HCT116 (cell line): ENCODE data around the gene FTCD. TPM values are rescaled to one million over a fixed set of nuclear protein-coding genes. Genes with fewer than 3 reads are reported as not detected.

Source experiments
- ATAC-seq: fragments of 200-7000 bp; cut with Tn5 transposase; 2 replicates; pipeline ENCODE4 v1.9.1; 2020; ENCODE audit warnings: mild to moderate bottlenecking, moderate library complexity
- BruUV-seq: library from RNA; stranded (reverse); fragments of 400-500 nt; replicated peaks from 2 replicates; lab custom pipeline; 2021; lab: Mats Ljungman, UMichigan
- CTCF ChIA-PET: fragments of 300-600 bp; sonication (Branson Sonifier 250); formaldehyde crosslinking; loops from one replicate; lab custom pipeline; 2021; ENCODE audit warnings: antibody characterized with exemption; lab: Charles Lee
- POLR2A ChIA-PET: fragments of 300-600, 350-600 bp; sonication (Branson Sonifier 250); formaldehyde crosslinking; loops from one replicate; lab custom pipeline; 2021; ENCODE audit warnings: antibody characterized with exemption; lab: Charles Lee
- RAD21 ChIA-PET, 2 experiments: fragments of 300-600 bp; sonication (Branson Sonifier 250); formaldehyde crosslinking; loops; one replicate each; lab custom pipeline; 2023; ENCODE audit warnings: low total read pairs in 2 of 2; ENCODE audit not compliant: uncharacterized antibody in 2 of 2, unreplicated experiment in 2 of 2, low non-redundant PET in 1 of 2; lab: Charles Lee
- DNase-seq: peaks from one replicate; pipeline ENCODE4 v3.0.0-alpha.2; 2010; ENCODE audit warnings: low read depth, low spot score
- H2AFZ ChIP-seq: fragments of 200-600 bp; shearing (Covaris generic), sonication (generic); 2 replicates; pipeline ENCODE4 v1.6.1; 2017; ENCODE audit warnings: low read depth, mixed run types, mixed read lengths, antibody characterized with exemption, low read length; ENCODE audit not compliant: poor library complexity, severe bottlenecking
- H3K27ac ChIP-seq: 2 replicates; pipeline ENCODE4 v1.5.1; 2012; ENCODE audit warnings: low read depth, low read length
- H3K27me3 ChIP-seq: fragments of 200-600 bp; sonication (generic); 2 replicates; pipeline ENCODE4 v1.6.1; 2016; ENCODE audit warnings: mixed run types, low read length, mixed read lengths; ENCODE audit not compliant: insufficient read depth
- H3K36me3 ChIP-seq, 2 experiments: fragments of 200-500 bp in 1 of 2; fragments of 200-600 bp in 1 of 2; sonication (Bioruptor generic) in 1 of 2; sonication (generic) in 1 of 2; 2 replicates each; pipeline versions ENCODE4 v1.5.1 to v1.6.1; 2014 to 2016; ENCODE audit warnings: low read length in 2 of 2, inconsistent platforms in 1 of 2, mixed read lengths in 1 of 2, mixed run types in 1 of 2; ENCODE audit not compliant: insufficient read depth in 2 of 2, control insufficient read depth in 1 of 2
- H3K4me1 ChIP-seq, 2 experiments: fragments of 200-600 bp in 1 of 2; sonication (generic) in 1 of 2; 2 replicates each; pipeline versions ENCODE4 v1.5.1 to v1.6.1; 2012 to 2017; ENCODE audit warnings: low read length in 2 of 2, inconsistent platforms in 1 of 2, mild to moderate bottlenecking in 1 of 2, mixed read lengths in 1 of 2, mixed run types in 1 of 2, moderate library complexity in 1 of 2; ENCODE audit not compliant: insufficient read depth in 2 of 2, control insufficient read depth in 1 of 2
- H3K4me2 ChIP-seq: fragments of 200-600 bp; sonication (generic); 2 replicates; pipeline ENCODE4 v1.6.1; 2017; ENCODE audit warnings: mixed run types, low read length, mixed read lengths
- H3K4me3 ChIP-seq, 2 experiments: fragments of 200-600 bp in 1 of 2; sonication (generic) in 1 of 2; replicated peaks in 1 of 2; 2 replicates each; pipeline ENCODE4 v1.5.1; 2011 to 2016; ENCODE audit warnings: low read length in 2 of 2, control low read depth in 1 of 2, low read depth in 1 of 2, mild to moderate bottlenecking in 1 of 2, mixed read lengths in 1 of 2, mixed run types in 1 of 2
- H3K79me2 ChIP-seq: fragments of 200-600 bp; sonication (generic); 2 replicates; pipeline ENCODE4 v1.6.1; 2017; ENCODE audit warnings: mild to moderate bottlenecking, mixed run types, low read length, moderate library complexity, mixed read lengths; ENCODE audit not compliant: insufficient read depth
- H3K9ac ChIP-seq: fragments of 200-600 bp; sonication (generic); 2 replicates; pipeline ENCODE4 v1.6.1; 2016; ENCODE audit warnings: low read length, mixed read lengths
- H3K9me2 ChIP-seq: fragments of 200-600 bp; sonication (generic), shearing (Covaris generic); 2 replicates; pipeline ENCODE4 v1.6.1; 2017; ENCODE audit warnings: mixed run types, mild to moderate bottlenecking, moderate library complexity; ENCODE audit not compliant: insufficient read depth
- H3K9me3 ChIP-seq, 2 experiments: fragments of 200-500 bp in 1 of 2; fragments of 200-600 bp in 1 of 2; sonication (Bioruptor generic) in 1 of 2; sonication (generic) in 1 of 2; 2 replicates each; pipeline ENCODE4 v1.6.1; 2014 to 2017; ENCODE audit warnings: low read length in 2 of 2, mixed read lengths in 2 of 2, inconsistent platforms in 1 of 2, low read depth in 1 of 2, mild to moderate bottlenecking in 1 of 2, mixed run types in 1 of 2, moderate library complexity in 1 of 2; ENCODE audit not compliant: control insufficient read depth in 1 of 2, insufficient read depth in 1 of 2
- H4K20me1 ChIP-seq: fragments of 200-600 bp; sonication (generic), shearing (Covaris generic); 2 replicates; pipeline ENCODE4 v1.6.1; 2017; ENCODE audit warnings: mixed run types, mild to moderate bottlenecking, moderate library complexity; ENCODE audit not compliant: insufficient read depth
- CBX3 ChIP-seq: IDR thresholded peaks from 2 replicates; pipeline ENCODE4 v1.6.1; 2012; ENCODE audit warnings: low read depth
- EGR1 ChIP-seq: IDR thresholded peaks from 2 replicates; pipeline ENCODE4 v1.6.1; 2012; ENCODE audit warnings: low read depth
- ELF1 ChIP-seq: IDR thresholded peaks from 2 replicates; pipeline ENCODE4 v1.6.1; 2012; ENCODE audit warnings: low read depth, borderline replicate concordance
- EZH2 ChIP-seq: fragments of 200-600 bp; sonication (generic); IDR thresholded peaks from 2 replicates; pipeline ENCODE4 v1.6.1; 2017; ENCODE audit warnings: antibody characterized with exemption, mixed run types
- SRF ChIP-seq: IDR thresholded peaks from 2 replicates; pipeline ENCODE4 v1.6.1; 2012; ENCODE audit warnings: low read depth
- YY1 ChIP-seq: IDR thresholded peaks from 2 replicates; pipeline ENCODE4 v1.6.1; 2011; ENCODE audit warnings: low read length, low read depth, moderate library complexity, mild to moderate bottlenecking; ENCODE audit not compliant: insufficient replicate concordance; ENCODE audit errors: extremely low read depth
- intact Hi-C: fragments of 100-400 bp; cut with micrococcal nuclease; formaldehyde crosslinking; loops from 2 replicates; pipeline ENCODE4 v1.10.0; 2022
- total RNA-seq: library from RNA; stranded (reverse); gene quantifications from one replicate; pipeline ENCODE4 v1.2.1, GENCODE V29; 2021; ENCODE audit not compliant: unreplicated experiment
- TF ChIP-seq, protein P1 (sequence below), 3 experiments: fragments of 200-600 bp in 1 of 3; sonication (generic) in 1 of 3; IDR thresholded peaks in 2 of 3; conservative IDR thresholded peaks in 1 of 3; 2 replicates each; pipeline ENCODE4 v1.5.1; 2012 to 2017; ENCODE audit warnings: low read depth in 2 of 3, low read length in 2 of 3, antibody characterized with exemption in 1 of 3, borderline replicate concordance in 1 of 3, control low read depth in 1 of 3, mild to moderate bottlenecking in 1 of 3, mixed read lengths in 1 of 3, mixed run types in 1 of 3, moderate library complexity in 1 of 3; ENCODE audit not compliant: insufficient read depth in 1 of 3
- TF ChIP-seq, protein P2 (sequence below): IDR thresholded peaks from 2 replicates; pipeline ENCODE4 v1.6.1; 2012; ENCODE audit warnings: low read depth
- TF ChIP-seq, protein P3 (sequence below): IDR thresholded peaks from 2 replicates; pipeline ENCODE4 v1.6.1; 2011; ENCODE audit warnings: mild to moderate bottlenecking, low read length, moderate library complexity; ENCODE audit not compliant: insufficient replicate concordance; ENCODE audit errors: extremely low read depth

The FTCD gene
- total RNA-seq, 1 experiment from 2014 or later: 2.5 TPM

DNA sequence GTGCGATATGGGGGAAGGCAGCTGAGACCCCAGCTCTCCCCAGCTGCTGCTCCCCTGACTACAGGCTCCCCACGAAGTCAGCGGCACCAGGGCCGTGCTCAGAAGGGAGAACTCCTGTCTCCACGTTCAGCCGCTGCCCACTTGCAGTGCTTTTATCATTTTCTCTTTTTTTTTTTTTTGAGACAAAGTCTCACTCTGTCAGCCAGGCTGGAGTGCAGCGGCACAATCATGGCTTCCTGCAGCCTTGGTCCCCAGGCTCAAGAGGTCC, 933 bp upstream of the FTCD start:
- no peak overlapping the region for H2AFZ ChIP-seq
- ChIA-PET CTCF (no interaction called here), RAD21 (no interaction called here), POLR2A (no interaction called here)
- H3K9me3 ChIP-seq: no peaks in the 10 kb centered on the region
- no peak overlapping the region for H3K9ac ChIP-seq
- DNase-seq (no peak), ATAC-seq (no peak)
- H3K4me1 ChIP-seq: peaks cover 7 to 8% of the 10 kb centered on the region in 2 experiments; a peak in 3 of 4 replicates
- no peaks in the 10 kb centered on the region for H3K36me3 ChIP-seq
- no TSS peak for BruUV-seq
- H3K9me2 ChIP-seq: no peaks in the 10 kb centered on the region
- H3K4me2 ChIP-seq: no peak overlapping the region
- H4K20me1 ChIP-seq: no peaks in the 10 kb centered on the region
- no peaks in the 10 kb centered on the region for H3K27me3 ChIP-seq
- intact Hi-C loops: no loop called here
- H3K79me2 ChIP-seq: no peaks in the 10 kb centered on the region
- no peak overlapping the region for H3K27ac ChIP-seq
- TF ChIP-seq EZH2 (no peak), SRF (no peak), ELF1 (no peak), EGR1 (no peak), YY1 (no peak), CBX3 (no peak)
- TF ChIP-seq, protein P1, sequence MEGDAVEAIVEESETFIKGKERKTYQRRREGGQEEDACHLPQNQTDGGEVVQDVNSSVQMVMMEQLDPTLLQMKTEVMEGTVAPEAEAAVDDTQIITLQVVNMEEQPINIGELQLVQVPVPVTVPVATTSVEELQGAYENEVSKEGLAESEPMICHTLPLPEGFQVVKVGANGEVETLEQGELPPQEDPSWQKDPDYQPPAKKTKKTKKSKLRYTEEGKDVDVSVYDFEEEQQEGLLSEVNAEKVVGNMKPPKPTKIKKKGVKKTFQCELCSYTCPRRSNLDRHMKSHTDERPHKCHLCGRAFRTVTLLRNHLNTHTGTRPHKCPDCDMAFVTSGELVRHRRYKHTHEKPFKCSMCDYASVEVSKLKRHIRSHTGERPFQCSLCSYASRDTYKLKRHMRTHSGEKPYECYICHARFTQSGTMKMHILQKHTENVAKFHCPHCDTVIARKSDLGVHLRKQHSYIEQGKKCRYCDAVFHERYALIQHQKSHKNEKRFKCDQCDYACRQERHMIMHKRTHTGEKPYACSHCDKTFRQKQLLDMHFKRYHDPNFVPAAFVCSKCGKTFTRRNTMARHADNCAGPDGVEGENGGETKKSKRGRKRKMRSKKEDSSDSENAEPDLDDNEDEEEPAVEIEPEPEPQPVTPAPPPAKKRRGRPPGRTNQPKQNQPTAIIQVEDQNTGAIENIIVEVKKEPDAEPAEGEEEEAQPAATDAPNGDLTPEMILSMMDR (IDR thresholded peaks at IDR 0.05 in 2 of 3, conservative IDR thresholded peaks at IDR 0.05 in 1 of 3; ENCODE audit: borderline replicate concordance in 1 of 3, insufficient read depth in 1 of 3, low read depth in 2 of 3, low read length in 2 of 3): no peak
- TF ChIP-seq, protein P2, sequence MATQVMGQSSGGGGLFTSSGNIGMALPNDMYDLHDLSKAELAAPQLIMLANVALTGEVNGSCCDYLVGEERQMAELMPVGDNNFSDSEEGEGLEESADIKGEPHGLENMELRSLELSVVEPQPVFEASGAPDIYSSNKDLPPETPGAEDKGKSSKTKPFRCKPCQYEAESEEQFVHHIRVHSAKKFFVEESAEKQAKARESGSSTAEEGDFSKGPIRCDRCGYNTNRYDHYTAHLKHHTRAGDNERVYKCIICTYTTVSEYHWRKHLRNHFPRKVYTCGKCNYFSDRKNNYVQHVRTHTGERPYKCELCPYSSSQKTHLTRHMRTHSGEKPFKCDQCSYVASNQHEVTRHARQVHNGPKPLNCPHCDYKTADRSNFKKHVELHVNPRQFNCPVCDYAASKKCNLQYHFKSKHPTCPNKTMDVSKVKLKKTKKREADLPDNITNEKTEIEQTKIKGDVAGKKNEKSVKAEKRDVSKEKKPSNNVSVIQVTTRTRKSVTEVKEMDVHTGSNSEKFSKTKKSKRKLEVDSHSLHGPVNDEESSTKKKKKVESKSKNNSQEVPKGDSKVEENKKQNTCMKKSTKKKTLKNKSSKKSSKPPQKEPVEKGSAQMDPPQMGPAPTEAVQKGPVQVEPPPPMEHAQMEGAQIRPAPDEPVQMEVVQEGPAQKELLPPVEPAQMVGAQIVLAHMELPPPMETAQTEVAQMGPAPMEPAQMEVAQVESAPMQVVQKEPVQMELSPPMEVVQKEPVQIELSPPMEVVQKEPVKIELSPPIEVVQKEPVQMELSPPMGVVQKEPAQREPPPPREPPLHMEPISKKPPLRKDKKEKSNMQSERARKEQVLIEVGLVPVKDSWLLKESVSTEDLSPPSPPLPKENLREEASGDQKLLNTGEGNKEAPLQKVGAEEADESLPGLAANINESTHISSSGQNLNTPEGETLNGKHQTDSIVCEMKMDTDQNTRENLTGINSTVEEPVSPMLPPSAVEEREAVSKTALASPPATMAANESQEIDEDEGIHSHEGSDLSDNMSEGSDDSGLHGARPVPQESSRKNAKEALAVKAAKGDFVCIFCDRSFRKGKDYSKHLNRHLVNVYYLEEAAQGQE: no peak
- TF ChIP-seq, protein P3, sequence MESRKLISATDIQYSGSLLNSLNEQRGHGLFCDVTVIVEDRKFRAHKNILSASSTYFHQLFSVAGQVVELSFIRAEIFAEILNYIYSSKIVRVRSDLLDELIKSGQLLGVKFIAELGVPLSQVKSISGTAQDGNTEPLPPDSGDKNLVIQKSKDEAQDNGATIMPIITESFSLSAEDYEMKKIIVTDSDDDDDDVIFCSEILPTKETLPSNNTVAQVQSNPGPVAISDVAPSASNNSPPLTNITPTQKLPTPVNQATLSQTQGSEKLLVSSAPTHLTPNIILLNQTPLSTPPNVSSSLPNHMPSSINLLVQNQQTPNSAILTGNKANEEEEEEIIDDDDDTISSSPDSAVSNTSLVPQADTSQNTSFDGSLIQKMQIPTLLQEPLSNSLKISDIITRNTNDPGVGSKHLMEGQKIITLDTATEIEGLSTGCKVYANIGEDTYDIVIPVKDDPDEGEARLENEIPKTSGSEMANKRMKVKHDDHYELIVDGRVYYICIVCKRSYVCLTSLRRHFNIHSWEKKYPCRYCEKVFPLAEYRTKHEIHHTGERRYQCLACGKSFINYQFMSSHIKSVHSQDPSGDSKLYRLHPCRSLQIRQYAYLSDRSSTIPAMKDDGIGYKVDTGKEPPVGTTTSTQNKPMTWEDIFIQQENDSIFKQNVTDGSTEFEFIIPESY: no peak
- H3K4me3 ChIP-seq: no peak overlapping the region
